OCI-LY3 (cell line): ENCODE results near the gene PEAK3.

ENCODE experiments used
- EZH2phosphoT487 ChIP-seq: fragments of 200-600 bp; shearing (Covaris generic); IDR thresholded peaks from 2 replicates; pipeline ENCODE4 v1.6.1; 2018; ENCODE audit warnings: antibody characterized with exemption, mixed run types, low read depth
- TF ChIP-seq, protein P1 (sequence below): fragments of 200-600, 300-600 bp; sonication (generic); IDR thresholded peaks from 2 replicates; pipeline ENCODE4 v1.5.1; 2014; ENCODE audit warnings: antibody characterized with exemption, low read length, low read depth

DNA sequence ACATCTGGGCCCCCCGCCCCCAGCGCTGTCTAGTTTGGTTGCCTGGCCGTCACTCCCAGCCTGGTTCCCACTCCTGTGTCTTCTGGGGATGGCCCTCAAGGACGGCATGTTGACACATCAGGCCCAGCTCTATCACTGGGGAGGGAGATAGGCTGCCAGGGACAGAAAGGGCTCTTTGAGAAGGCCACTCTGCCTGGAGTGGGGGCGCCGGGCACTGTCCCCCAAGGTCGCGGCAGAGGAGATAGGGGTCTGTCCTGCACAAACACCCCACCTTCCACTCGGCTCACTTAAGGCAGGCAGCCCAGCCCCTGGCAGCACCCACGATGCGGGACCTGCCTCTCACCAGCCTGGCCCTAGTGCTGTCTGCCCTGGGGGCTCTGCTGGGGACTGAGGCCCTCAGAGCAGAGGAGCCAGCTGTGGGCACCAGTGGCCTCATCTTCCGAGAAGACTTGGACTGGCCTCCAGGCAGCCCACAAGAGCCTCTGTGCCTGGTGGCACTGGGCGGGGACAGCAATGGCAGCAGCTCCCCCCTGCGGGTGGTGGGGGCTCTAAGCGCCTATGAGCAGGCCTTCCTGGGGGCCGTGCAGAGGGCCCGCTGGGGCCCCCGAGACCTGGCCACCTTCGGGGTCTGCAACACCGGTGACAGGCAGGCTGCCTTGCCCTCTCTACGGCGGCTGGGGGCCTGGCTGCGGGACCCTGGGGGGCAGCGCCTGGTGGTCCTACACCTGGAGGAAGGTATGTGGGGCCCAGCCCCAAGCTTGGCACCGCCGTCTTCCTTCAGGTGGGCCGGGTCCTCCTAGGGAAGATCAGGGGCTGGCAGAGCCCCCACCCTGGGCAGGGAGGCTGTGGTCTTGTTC lies 32.7 kb downstream of the PEAK3 start, which contains the start of gene AMH:
- TF ChIP-seq, protein P1, sequence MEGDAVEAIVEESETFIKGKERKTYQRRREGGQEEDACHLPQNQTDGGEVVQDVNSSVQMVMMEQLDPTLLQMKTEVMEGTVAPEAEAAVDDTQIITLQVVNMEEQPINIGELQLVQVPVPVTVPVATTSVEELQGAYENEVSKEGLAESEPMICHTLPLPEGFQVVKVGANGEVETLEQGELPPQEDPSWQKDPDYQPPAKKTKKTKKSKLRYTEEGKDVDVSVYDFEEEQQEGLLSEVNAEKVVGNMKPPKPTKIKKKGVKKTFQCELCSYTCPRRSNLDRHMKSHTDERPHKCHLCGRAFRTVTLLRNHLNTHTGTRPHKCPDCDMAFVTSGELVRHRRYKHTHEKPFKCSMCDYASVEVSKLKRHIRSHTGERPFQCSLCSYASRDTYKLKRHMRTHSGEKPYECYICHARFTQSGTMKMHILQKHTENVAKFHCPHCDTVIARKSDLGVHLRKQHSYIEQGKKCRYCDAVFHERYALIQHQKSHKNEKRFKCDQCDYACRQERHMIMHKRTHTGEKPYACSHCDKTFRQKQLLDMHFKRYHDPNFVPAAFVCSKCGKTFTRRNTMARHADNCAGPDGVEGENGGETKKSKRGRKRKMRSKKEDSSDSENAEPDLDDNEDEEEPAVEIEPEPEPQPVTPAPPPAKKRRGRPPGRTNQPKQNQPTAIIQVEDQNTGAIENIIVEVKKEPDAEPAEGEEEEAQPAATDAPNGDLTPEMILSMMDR, result no peak
- TF ChIP-seq EZH2phosphoT487, result no peak
